Measurements from ENCODE around the gene NOS1AP.

NOS1AP gene

DNA sequence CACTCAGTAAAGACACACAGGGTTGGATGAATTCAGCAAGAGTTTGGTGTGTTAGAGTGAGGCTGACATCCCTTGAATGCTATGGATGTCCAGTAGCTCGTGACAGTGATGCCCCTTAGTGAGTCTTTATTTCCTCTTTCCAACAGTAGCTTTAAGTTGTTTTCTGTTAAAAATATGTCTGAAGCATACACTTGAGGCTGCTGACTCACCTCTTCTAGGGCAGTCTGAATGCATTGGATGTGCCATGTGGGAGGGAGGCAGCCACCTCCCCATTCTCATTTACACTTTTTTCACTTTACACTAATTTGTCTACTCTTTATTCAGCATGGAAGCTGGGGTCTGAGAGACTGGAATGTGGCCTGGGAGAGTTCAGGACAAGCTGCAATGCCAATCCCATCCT is 17.6 kb downstream of the NOS1AP start:
- Histone ChIP-seq H3K27ac (no peak overlapping the region), H3K4me3 (no peak overlapping the region)
- DNase-seq (ENCODE audit: low spot score), result no peak
- TF ChIP-seq, protein P1, sequence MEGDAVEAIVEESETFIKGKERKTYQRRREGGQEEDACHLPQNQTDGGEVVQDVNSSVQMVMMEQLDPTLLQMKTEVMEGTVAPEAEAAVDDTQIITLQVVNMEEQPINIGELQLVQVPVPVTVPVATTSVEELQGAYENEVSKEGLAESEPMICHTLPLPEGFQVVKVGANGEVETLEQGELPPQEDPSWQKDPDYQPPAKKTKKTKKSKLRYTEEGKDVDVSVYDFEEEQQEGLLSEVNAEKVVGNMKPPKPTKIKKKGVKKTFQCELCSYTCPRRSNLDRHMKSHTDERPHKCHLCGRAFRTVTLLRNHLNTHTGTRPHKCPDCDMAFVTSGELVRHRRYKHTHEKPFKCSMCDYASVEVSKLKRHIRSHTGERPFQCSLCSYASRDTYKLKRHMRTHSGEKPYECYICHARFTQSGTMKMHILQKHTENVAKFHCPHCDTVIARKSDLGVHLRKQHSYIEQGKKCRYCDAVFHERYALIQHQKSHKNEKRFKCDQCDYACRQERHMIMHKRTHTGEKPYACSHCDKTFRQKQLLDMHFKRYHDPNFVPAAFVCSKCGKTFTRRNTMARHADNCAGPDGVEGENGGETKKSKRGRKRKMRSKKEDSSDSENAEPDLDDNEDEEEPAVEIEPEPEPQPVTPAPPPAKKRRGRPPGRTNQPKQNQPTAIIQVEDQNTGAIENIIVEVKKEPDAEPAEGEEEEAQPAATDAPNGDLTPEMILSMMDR (IDR thresholded peaks at IDR 0.05), result no peak

DNA sequence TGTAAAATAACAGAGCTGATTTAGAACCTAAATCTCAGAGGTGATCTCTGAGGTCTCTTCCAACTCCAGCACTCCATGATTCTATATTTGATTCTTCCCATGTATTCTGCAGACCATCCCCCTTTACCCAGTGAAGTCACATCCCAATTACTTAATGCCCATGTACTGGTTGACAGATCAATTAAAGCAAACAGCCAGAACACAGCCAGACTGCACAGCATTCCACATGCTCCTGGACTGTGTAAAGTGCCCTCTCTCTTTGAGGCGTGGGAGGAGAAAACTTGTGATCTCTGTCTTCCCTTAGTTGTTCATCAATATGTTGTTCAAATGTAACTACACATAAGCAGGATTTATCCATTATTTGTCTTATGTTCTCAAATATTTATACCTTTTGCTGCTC is 18.1 kb downstream of the NOS1AP start:
- DNase-seq (ENCODE audit: low spot score), result no peak
- TF ChIP-seq, protein P1 (IDR thresholded peaks at IDR 0.05), result no peak
- Histone ChIP-seq H3K4me3 (no peak overlapping the region), H3K27ac (no peak overlapping the region)

DNA sequence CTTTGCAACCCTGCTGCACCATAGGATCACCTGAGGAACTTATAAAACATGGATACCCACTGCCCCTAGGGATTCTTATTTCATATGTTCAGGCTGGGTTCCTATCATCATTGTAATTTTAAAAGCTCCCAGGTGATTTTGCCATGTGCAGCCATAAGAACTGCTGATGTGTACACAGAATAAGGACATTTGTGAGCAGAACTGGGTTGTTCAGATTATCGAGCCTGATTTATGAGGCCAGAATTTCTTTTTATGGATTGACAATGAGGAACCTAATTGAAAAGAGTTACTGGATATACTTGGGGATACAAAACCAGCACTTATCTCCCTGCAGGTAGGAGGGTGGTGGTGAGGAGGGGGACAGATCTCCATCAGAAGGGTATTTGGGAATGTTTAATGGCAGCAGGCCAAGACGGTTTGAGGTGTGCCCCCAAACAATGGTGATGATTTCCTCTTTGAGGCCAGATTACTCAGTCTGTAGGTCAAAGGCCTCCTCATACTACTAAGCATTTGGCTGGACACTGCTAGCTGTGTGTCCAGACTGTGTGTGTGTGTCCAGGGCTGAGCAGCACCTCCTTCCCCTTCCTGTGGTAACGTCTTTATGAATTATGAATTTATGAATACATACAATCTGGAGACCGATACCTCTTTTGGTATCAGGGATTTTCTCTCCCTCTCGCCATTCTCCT is 18.9 kb downstream of the NOS1AP start:
- Histone ChIP-seq H3K27ac (no peak overlapping the region), H3K4me3 (no peak overlapping the region)
- TF ChIP-seq, protein P1 (IDR thresholded peaks at IDR 0.05), result no peak
- DNase-seq (ENCODE audit: low spot score), result no peak

DNA sequence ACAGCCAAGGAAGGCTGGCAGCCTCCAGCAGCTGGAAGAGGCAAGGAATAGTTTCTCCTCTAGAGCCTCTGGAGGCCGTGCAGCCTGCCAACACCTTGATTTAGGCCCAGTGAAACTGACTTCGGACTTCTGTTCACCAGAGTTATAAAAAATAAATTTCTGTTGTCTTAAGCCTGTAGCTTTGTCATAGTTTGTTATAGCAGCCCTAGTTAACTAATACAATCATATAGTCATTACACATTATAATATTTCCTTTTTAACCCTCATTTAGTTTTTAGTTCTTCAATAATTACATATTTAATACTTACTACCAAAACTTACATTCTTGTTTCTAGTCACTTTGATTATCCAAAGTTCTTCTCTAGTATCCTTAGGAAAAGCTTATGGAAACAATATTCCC is 20.3 kb downstream of the NOS1AP start:
- no peak for DNase-seq (ENCODE audit: low spot score)
- TF ChIP-seq, protein P1 (IDR thresholded peaks at IDR 0.05), result no peak
- Histone ChIP-seq H3K4me3 (no peak overlapping the region), H3K27ac (no peak overlapping the region)

DNA sequence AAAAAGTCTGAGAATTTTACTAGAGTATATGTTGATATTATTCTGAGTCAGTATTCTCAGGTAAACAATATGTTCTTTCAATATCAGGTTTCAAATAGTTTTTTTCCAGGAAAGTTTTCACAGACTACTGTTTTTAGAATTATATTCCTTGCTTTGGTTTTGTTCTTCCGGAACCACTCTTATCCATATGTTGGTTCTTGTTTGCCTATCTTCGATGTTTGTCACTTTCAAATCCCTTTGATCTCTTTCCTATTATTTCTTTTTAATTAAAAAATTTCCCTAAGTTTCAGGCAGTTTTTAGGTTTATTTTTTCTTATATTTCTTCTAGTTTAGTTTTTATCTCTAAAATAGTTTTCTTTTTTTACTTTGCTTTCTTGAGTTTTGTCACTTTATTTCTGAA is 20.9 kb downstream of the NOS1AP start:
- H3K4me3 ChIP-seq, result no peak overlapping the region
- DNase-seq (ENCODE audit: low spot score), result no peak
- TF ChIP-seq, protein P1 (IDR thresholded peaks at IDR 0.05), result no peak
- H3K27ac ChIP-seq, result no peak overlapping the region

DNA sequence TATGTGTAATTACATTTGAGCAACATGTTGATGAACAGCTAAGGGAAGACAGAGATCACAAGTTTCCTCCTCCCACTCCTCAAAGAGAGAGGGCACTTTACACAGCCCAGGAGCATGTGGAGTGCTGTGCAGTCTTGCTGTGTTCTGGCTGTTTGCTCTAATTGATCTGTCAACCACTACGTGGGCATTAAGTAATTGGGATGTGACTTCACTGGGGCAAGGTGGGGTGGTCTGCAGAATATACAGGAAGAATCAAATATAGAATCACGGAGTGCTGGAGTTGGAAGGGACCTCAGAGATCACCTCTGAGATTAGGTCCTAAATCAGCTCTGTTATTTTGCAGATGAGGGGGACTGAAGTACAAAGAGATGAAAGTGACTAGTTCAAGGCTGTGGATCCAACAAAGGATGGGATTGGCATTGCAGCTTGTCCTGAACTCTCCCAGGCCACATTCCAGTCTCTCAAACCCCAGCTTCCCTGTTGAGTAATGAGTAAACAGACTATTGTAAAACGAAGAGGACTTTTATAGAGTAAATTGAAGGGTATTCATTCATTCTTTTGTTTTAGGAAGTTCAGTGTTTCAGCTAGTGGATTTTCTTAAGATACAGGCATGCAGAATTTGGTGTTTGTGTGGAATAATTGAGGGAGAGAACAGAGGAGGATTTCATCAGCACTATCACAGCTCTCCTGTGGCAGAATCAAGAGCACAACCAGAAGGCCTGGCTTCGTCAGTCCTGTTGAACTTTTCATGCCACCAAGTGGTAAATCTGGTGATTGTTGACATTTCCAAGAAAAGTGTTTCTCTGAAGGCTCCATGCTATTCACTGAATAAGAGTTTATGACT is 22.4 kb downstream of the NOS1AP start:
- H3K27ac ChIP-seq, result peak overlapping the region in 1 of 2 donors; percentile 32
- DNase-seq (ENCODE audit: low spot score), result no peak
- H3K4me3 ChIP-seq, result no peak overlapping the region
- TF ChIP-seq, protein P1 (IDR thresholded peaks at IDR 0.05), result no peak

DNA sequence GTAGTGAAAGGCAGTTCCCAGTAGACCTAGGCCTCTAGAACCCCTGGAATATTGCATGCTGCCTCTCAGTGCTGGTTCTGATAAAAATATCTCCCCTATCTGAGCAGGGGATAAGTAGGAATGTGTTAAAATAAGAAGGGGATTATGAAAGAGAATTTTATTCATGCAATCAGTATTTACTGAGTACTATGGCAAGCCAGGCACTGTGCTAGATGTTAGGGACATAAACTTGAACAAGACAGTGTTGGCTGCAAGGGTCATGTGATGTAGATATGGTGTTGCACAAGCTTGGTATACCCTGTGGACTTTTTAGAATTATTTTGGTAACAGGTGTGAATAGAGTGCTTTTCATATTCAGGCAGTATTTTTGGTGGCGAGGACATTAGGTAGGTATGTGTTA is 23.6 kb downstream of the NOS1AP start:
- Histone ChIP-seq H3K27ac (no peak overlapping the region), H3K4me3 (no peak overlapping the region)
- no peak for DNase-seq (ENCODE audit: low spot score)
- TF ChIP-seq, protein P1 (IDR thresholded peaks at IDR 0.05), result no peak

Data from coronary artery (tissue), 2 donors.